Cerebellar nuclear complex (tissue), 1 donor: Measurements from ENCODE around the gene CRADD.
A peak's percentile ranks its signal among the peaks of the same experiment; 100 is the strongest.
"Not testable (repeated sequence)": the region's sequence is repeated elsewhere in the genome, so short reads cannot be mapped to it uniquely, and the experiment has no call there.

Experiments
- DNase-seq, 2 experiments: peaks; one replicate each; lab custom pipeline; 2025; lab: John Stamatoyannopoulos, UW

The CRADD gene

DNA sequence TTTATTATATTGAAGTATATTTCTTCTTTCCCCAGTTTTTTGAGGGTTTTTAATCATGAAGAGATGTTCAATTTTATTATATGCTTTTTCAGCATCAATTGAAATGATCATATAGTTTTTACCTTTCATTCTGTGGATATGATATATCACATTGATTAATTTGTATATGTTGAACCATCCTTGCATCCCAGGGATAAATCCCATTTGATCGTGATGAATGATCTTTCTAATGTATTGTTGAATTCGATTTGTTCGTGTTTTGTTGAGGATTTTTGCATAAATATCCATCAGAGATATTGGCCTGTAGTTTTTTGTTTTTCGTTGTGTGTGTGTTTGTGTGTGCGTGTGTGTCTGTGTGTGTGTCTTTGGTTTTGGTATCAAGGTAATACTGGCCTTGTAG lies 196.4 kb downstream of the CRADD start:
- DNase-seq = no peak

DNA sequence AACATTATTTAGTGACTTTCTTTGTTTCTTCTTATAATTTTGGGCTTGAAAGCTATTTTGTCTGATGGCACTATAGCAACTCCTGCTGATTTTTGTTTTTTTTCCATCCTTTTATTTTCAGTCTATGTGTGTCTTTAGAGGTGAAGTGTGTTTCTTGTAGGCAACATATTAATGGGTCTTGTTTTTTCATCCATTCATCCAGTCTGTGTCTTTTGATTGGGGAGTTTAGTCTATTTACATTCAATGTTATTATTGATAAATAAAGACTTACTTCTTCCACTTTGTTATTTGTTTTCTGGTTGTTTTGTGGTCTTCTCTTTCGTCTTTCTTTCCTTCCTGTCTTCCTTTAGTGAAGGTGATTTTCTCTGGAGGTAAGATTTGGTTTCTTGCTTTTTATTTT lies 198.0 kb downstream of the CRADD start:
- DNase-seq = no peak

GRCh38 chr12:93876360-93876759 lies 199.2 kb downstream of the CRADD start:
- no peak for DNase-seq

GRCh38 chr12:93877446-93877845 lies 200.3 kb downstream of the CRADD start:
- no peak for DNase-seq

GRCh38 chr12:93879476-93880421 lies 202.6 kb downstream of the CRADD start:
- DNase-seq = no peak

- no peak for DNase-seq
These were observed 203.8 kb downstream of the CRADD start for GRCh38 chr12:93880853-93881522.

- no peak for DNase-seq
These were observed 205.6 kb downstream of the CRADD start for GRCh38 chr12:93882763-93883162.

- no peak for DNase-seq
These were observed 206.4 kb downstream of the CRADD start for GRCh38 chr12:93883436-93884154.

DNA sequence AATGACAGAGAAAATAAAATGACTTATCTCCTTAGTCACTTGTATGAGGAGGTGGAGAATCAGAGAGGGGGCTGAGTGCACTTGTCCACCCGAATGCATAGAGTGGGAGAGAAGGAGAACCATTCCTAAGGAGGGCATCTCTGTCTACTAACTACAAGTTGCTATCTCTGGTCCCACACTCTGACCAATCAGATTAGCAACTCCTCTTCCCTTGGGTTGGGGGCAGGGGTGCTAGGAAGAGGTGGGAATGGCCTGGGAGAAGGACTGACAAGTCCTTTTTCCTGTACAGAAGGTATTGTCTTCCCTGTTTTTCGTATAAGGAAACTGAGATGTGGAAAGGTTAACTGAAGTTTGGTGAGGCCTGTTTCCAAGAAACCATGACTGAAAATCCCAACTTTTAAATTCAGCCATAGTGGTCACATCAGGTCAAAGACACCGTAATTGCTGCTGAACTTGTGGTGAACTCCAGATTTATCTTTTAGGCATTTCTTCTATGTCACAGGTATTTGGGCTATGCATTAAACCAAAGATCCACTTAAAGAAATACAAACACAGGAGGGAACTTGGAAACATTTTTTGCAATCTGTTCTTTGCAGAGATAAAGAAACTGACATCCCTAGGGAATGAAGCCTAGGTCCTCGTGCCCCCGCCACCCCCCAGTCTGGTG lies 207.8 kb downstream of the CRADD start:
- no peak for DNase-seq

DNA sequence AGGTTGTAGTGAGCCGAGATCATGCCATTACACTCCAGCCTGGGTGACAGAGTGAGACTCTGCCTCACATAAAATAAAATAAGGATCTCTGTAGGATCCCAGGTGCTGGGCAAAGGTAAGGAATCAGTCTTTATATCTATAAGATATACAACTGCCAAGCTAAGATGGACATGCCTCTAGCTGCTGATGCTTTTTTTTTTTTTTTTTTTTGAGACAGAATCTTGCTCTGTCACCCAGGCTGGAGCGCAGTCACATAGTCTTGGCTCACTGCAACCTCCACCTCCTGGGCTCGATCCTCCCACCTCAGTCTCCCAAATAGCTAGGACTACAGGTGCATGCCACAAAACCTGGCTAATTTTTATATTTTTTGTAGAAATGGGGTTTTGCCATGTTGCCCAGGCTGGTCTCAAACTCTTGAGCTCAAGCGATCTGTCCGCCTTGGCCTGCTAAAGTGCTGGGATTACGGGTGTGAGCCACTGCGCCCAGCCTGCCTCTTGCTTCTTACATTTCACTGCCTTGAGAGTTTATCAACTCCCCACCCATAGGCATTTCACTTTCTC lies 208.9 kb downstream of the CRADD start:
- not testable (repeated sequence) for DNase-seq

GRCh38 chr12:93886533-93887511 lies 209.6 kb downstream of the CRADD start:
- no peak for DNase-seq

- no peak for DNase-seq
These were observed 211.8 kb downstream of the CRADD start for GRCh38 chr12:93888964-93889363.

DNA sequence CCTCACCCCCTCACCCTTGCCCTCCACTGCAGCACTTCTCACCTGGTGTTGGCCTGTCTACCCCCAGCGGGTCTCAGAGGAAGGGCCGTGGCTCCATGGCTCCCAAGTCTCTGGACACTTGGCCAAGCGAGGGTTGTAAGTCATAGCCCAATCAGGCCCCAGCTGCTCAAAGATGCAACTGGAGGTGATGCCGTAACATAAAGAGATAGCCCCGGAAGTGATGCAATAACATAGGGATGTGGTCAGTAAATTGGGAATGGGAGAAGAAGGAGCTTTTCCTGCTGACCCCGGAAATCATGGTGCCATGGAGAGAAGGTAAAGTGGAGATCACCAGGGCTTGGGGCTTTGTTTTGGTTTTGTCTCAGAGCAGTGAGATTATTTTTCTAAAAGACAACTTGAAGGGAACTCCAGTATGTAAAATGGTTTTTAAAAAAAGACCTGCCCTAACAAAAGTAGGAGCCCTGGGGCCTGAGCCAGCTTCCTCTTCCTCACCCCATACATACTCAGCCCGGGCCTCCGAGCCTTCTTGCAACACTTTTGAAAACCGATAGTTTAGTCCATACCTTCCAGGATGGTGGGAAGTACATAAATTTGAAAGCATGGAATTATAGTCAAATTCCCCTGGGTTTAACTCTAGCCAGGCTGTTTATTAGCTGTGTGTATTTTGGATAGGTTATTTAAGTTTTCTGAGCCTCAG lies 212.5 kb downstream of the CRADD start:
- DNase-seq = no peak

GRCh38 chr12:93892423-93893268 lies 215.5 kb downstream of the CRADD start:
- no peak for DNase-seq

DNA sequence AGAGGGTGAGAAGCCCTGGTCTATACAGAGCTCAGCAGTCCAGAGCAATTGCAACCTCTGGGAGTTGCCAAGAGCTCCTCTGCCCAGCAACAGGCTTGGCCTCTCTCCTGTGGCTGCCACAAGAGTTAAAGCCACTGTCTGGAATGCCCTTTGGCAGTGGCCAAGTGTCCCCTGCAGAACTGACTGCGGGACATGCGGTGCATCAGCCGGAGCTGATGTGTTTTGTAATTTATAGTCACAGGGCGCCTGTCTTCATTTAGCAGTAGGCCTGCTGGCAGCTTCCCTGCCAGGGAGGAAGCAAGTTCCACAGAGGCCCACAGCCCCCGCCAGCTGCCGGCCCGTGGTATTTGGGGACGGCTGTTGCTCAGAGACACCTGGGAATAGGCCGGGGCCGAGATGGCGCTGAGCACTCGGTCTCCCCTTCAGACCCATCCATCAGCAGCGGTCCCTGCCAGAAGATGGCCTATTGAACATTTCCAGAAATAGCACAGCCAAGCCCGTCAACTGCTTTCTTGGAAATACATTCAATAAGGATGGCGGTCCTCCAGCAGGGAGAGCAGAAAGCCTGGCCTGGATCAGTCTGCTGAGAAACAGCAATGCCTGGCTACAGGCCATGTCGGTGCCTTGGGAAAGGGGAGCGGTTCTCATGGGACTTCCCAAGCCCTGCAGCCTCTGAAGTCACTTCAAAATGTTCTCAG lies 217.4 kb downstream of the CRADD start:
- peak in 1 of 2 experiments; percentile 27 for DNase-seq

GRCh38 chr12:93895089-93895445 lies 217.9 kb downstream of the CRADD start:
- DNase-seq = no peak

DNA sequence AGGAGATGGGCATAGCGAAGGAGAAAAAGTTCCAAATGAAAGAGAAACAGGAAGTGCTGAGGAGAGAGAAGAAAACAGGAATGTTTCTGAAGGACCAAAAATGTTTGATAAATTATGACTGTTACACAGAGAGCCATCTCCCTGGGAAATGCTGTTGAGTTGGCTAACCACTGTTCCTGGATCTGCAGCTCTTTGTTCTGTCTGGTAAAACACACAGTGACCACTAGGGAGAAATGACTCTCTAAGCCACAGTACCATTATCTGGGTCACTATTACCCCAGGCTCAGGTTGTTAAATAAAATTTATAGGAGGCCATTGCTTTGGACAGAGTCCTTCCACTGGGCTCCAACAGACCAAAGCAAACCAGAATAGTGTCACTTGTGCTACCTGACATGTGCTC lies 219.3 kb downstream of the CRADD start:
- no peak for DNase-seq

GRCh38 chr12:93896952-93897351 lies 219.8 kb downstream of the CRADD start:
- no peak for DNase-seq
